Astrocyte of the cerebellum (primary cell): ENCODE measurements around the gene SERPINA9.

ENCODE experiments used
- DNase-seq: peaks from one replicate; pipeline ENCODE4 v3.0.0-alpha.2; 2011; ENCODE audit warnings: low read depth
- H3K4me3 ChIP-seq: 2 replicates; pipeline ENCODE4 v1.5.1; 2011; ENCODE audit warnings: mild to moderate bottlenecking, low read depth, low read length, moderate library complexity
- in situ Hi-C: cut with HindIII; loops from 2 replicates; pipeline ENCODE4 v1.10.0; 2017; ENCODE audit warnings: low sequenced_read_pairs
- TF ChIP-seq, protein P1 (sequence below): IDR thresholded peaks from 2 replicates; pipeline ENCODE4 v1.5.1; 2012; ENCODE audit warnings: low read length, low read depth, moderate library complexity, mild to moderate bottlenecking; ENCODE audit errors: missing control alignments

SERPINA9 gene

DNA sequence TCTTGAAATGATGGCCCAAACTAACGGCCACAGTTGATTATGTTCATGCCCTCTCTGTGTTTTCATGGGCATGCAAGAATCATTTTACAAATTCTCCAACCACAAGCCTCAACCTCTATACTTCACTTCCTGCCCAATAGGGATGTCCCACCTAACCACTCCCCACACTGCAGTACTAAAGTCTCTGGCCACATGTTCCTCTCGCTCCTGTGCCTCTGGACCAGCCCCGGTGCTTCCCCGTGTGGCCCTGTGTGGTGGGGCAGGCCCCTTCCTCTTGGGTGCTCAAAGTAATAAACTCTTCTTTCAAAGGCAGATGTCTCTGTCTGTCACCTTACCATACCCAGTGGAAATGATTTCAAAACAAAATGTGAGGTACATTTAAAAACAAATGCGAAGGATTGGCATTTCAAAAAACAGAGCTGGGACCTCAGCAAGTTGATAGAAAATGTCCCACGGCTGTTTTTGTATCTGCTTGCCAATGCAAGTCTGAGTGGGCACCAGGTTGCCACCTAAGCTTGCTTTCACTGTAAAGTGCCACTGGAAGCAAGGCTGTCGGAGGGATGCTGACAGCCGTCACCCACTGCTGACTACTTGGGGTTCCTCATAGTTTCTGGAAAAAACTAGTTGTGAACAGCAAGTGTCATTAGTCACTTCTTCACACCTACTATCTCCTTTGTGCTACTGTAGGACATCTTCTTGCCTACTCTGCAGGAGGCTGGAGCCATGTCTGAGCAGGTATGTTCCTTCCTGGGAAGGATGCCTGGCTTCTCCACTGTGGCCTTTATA, 15.2 kb downstream of the SERPINA9 start:
- H3K4me3 ChIP-seq: no peak overlapping the region
- TF ChIP-seq, protein P1, sequence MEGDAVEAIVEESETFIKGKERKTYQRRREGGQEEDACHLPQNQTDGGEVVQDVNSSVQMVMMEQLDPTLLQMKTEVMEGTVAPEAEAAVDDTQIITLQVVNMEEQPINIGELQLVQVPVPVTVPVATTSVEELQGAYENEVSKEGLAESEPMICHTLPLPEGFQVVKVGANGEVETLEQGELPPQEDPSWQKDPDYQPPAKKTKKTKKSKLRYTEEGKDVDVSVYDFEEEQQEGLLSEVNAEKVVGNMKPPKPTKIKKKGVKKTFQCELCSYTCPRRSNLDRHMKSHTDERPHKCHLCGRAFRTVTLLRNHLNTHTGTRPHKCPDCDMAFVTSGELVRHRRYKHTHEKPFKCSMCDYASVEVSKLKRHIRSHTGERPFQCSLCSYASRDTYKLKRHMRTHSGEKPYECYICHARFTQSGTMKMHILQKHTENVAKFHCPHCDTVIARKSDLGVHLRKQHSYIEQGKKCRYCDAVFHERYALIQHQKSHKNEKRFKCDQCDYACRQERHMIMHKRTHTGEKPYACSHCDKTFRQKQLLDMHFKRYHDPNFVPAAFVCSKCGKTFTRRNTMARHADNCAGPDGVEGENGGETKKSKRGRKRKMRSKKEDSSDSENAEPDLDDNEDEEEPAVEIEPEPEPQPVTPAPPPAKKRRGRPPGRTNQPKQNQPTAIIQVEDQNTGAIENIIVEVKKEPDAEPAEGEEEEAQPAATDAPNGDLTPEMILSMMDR: no peak
- in situ Hi-C loops: no loop called here
- DNase-seq: no peak

DNA sequence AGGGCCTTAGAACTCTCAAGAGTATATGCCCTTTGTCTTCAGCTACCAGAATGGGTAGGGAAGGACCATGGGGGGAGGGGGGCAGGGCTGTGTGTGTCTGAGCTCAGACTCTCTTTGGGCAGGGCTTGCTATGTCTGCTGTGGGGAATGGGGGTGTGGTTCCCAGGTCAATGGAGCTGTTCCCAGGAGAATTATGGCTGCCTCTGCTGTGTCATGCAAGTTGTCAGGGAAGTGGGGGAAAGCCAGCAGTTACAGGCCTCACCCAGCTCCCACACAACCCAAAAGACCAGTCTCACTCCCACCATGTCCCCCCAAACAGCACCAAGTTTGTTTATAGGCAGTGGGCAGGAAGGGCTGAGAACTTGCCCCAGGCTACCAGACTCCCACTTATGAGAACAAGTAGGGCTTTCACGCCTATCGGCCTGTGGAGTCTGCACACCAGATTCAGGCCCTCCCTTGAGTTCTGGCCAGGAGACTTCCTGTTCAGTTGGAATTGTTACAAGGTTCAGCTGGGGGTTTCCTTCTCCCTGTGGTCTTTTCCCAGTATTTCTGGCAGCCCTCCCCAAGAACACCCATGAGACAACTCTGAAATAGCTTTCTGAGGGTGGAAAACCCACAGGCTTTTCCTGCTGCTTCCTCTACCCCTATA, 17.3 kb downstream of the SERPINA9 start:
- no peak for DNase-seq
- TF ChIP-seq, protein P1: no peak
- in situ Hi-C loops: no loop called here
- H3K4me3 ChIP-seq: no peak overlapping the region

DNA sequence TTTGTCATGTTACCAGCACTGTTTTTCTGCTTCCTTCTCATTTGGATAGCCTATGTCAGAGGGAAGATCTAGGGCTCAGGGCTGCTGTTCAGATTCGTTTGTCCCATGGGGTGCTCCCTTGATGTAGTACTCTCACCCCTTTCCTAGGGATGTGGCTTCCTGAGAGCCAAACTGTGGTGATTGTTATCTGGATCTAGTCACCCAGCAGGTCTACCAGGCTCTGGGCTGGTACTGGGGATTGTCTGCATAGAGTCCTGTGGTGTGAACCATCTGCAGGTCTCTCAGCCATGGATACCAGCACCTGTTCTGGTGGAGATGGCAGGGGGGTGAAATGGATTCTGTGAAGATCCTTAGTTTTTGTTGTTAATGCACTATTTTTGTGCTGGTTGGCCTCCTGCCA, 17.9 kb downstream of the SERPINA9 start:
- no peak for DNase-seq
- TF ChIP-seq, protein P1: no peak
- no peak overlapping the region for H3K4me3 ChIP-seq
- in situ Hi-C loops: no loop called here

DNA sequence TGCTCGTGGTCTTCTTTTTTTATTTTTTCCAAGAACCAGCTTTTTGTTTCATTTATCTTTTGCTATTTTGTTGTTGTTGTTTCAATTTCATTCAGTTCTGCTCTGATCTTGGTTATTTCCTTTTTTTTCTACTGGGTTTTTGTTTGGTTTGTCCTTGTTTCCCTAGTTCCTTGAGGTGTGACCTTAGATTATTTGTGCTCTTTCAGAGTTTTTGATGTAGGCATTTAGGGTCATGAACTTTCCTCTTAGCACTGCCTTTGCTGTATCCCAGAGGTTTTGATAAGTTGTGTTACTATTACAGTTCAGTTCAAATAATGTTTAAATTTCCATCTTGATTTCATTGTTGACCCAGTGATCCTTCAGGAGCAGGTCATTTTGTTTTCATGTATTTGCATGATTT, 20.1 kb downstream of the SERPINA9 start:
- in situ Hi-C loops: no loop called here
- TF ChIP-seq, protein P1: no peak
- H3K4me3 ChIP-seq: no peak overlapping the region
- DNase-seq: no peak

DNA sequence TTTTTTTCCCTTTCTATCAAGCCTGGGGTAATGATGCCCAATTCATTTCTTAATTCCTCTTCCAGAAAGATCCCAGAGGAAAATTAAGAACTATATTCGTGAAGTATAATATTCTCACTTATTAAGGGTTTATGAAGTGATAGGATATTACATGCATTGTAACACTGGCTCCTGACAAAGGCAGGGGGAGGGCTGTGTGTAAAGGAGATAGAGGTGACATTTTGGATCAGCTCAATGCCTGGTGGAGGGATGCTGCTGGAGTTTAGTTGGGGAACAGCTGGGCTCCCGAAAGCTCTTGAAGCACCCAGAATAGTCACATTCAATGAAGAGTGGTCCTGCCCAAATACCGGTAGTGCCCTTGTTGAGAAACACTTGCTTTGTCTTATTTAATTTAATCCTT, 24.2 kb downstream of the SERPINA9 start:
- in situ Hi-C loops: no loop called here
- no peak for DNase-seq

DNA sequence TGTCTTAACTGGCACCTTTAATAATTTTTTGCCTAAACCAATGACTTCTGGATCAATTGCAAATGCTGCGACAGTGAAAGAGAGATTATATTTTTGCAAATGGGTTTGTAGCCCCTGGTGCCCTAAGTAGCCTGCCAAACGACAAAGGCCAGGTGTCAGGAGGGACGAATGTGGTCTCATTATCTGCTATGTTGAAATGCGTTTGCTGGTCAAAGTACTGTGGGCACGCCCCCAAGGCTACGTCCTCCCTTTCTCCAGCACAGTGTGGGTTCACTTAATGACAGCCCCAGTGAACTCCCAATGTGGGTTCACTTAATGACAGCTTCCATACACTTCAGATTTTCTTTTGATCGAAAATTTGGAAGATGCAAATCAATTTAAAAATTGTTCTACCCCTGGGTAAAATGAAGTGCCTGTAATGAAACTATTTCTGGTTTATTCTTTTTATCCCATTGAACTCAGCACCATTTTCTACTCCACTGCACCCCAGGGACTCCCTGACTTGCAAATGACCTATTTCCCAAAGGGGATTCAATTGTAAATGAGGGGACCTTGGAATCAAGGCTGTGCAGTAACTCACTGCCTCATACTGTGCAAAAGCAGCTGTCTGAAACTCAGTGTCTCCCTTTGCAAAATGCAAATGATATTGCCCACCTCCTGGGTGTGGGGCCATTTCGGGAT, 24.8 kb downstream of the SERPINA9 start:
- DNase-seq: no peak
- H3K4me3 ChIP-seq: no peak overlapping the region
- in situ Hi-C loops: no loop called here
- TF ChIP-seq, protein P1: no peak

More for the DNA sequence above, 24.2 kb downstream of the SERPINA9 start:
- TF ChIP-seq, protein P1: no peak
- no peak overlapping the region for H3K4me3 ChIP-seq
